Measurements from ENCODE around the gene IP6K3.

IP6K3 gene

GRCh38 chr6:33777398-33778388 is 31.0 kb upstream of the IP6K3 start:
- DNase-seq (ENCODE audit: low spot score): no peak

- DNase-seq (ENCODE audit: low spot score): no peak
These were observed 30.1 kb upstream of the IP6K3 start for GRCh38 chr6:33776764-33777163.

GRCh38 chr6:33776186-33776585 is 29.5 kb upstream of the IP6K3 start:
- DNase-seq (ENCODE audit: low spot score): no peak

- no peak for DNase-seq (ENCODE audit: low spot score)
These were observed 28.1 kb upstream of the IP6K3 start for GRCh38 chr6:33774774-33775173.

GRCh38 chr6:33772902-33773472 is 26.3 kb upstream of the IP6K3 start:
- DNase-seq (ENCODE audit: low spot score): no peak

DNA sequence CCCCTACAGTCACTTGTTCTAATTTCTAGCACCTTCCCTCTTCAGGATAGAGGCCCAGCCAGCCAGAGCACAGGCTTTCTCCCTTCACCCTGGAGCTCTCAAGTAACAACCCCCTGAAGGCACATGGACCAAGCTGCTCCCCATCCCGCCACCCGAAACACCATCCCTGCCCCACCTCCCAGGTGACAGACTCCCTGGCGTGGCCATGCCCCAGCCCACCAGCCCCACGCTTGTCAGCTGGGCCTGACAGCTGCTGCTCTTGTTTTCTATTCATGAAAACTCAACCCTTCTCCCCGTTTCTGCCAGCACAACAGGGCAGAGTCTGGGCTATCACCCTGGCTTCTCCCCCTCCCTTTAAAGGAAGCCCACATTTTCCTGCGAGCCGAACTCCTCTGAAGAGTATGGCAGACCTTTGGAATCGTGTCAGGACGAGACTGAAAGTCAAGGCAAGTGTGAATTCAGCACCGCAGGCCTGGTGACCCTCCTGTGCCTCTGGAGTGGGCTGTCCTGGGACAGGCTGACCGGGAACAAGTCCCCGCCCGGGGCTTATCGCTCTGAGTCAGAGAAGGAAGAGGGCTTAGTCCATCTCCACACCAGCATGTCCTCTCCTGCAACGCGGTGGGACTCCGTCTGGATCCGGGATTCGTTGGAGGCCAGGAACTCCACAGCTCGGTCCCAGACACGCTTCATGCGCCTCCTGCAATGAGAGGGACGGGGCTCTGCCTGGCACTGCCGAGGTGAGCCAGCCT is 25.6 kb upstream of the IP6K3 start:
- DNase-seq (ENCODE audit: low spot score): no peak

DNA sequence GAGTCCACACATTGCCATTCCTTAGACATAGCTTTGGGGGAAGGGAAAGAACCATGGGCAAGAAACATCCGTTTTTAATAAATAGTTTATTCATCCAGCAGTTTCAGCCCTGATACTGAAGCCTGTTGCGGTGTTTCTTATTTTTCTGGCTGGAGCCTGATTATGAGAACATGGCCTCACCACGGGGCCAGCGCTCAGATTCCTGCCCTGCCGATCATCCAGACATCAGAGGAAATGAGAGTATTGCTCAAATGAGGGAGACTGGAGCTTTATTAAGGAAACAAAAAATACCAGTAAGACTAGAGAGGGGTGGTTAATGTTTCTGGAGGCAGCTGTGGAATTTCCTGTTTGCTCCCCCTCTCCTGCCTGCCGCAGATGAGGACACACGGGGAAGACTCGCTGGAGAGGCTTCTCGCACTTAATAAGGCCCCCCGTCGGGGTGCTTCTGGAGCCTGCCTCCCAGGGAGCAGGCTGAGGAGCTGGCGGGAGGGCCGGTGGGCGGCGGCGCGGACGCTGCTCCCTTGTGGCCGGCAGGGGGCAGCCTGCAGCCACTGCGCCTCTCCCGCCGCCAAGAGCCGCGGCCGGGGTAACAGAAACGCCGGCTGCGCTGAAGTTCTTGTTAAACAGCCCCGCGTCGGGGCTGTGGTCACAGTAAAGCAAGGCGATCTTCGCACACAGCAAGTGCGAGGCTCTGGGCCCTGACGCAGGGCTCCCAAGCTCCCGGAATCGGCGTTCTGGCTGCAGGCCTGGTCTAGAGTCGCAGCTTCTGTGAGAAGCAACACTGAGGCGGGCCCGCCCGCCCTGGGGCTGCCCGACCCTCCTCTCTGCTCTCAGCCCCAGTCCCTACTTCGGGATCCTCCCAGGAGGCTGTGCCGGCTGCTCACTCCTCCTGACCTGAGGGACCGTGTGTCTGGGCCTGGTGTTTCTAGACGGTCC is 24.7 kb upstream of the IP6K3 start:
- DNase-seq (ENCODE audit: low spot score): peak; percentile 93

- DNase-seq (ENCODE audit: low spot score): no peak
These were observed 24.1 kb upstream of the IP6K3 start for GRCh38 chr6:33770833-33771145.

- DNase-seq (ENCODE audit: low spot score): no peak
These were observed 23.6 kb upstream of the IP6K3 start for GRCh38 chr6:33770124-33770832.

DNA sequence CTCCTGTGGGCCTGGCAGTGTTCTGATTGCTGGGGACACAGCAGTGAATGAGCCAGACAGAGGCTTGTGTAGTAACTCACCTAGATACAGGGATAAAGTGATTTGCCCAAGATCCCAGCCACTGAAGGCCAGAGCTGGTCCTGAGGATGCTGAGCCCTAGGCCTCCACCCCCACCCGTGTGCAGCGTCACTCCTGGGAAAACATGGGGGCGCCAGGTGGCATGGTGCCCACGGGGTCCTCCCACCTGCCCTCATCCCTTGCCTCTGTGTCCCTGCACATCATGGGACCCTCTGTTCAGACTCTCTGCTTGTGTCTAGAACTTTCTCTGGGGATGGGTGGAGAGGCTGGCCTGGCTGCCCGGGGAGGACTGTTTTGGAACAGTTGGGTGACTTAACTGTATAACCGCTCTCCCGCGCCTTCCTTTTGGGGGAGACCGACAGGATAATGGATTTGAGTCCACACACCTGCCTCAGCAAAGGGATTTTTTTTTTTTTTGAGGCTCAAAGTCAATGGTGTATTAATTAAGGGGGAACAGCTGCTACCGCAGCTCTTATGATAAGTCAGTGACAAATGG is 22.6 kb upstream of the IP6K3 start:
- DNase-seq (ENCODE audit: low spot score): no peak

- peak; percentile 84 for DNase-seq (ENCODE audit: low spot score)
These were observed 22.0 kb upstream of the IP6K3 start for GRCh38 chr6:33768644-33769120.

DNA sequence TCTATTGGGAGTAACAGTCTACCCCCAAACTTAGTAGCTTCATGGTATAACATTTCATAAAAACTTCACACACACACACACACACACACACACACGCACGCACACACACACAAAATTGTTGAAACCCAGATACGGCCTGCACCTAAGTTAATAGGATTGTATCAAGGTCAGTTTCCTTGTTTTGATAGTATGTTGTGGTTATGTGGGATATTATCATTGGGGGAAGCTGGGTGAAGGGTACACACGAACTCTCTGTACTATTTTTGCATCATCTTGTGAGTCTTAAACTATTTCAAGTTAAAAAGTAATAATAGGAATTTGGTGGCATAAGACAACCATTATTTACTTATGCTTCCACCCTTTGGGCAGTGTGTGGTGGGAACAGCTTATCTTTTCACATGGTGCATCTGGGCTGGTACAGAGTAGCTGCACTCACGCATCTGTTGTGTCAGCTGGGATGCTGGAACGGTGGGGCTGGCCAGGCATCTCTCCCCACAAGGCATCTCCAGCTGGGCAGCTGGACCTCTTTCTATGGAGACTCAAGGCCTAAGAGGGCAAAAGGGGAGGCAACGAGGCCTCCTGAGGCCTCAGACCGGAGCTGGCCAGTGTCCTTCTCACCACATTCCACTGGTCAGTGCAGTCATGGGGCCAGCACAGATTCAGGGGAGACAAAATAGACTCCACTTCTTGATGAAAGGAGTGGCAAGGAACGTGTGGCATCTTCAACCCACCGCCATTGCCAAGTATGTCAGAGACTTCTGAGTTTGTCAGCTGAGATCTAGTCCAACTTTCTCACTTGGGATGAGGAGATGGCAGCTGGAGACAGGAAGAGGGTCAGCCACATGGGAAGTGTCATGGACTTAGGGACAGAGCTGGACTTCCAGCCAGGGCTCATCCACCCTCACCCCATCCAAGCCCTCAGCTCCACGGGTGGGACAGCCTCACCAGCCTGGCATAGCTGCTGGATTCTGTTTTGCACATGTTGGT is 20.5 kb upstream of the IP6K3 start:
- DNase-seq (ENCODE audit: low spot score): no peak

- no peak for DNase-seq (ENCODE audit: low spot score)
These were observed 18.7 kb upstream of the IP6K3 start for GRCh38 chr6:33765368-33765767.

GRCh38 chr6:33764036-33764435 is 17.3 kb upstream of the IP6K3 start:
- no peak for DNase-seq (ENCODE audit: low spot score)

GRCh38 chr6:33763483-33763882 is 16.8 kb upstream of the IP6K3 start:
- DNase-seq (ENCODE audit: low spot score): no peak

GRCh38 chr6:33762713-33763112 is 16.0 kb upstream of the IP6K3 start:
- DNase-seq (ENCODE audit: low spot score): no peak

DNA sequence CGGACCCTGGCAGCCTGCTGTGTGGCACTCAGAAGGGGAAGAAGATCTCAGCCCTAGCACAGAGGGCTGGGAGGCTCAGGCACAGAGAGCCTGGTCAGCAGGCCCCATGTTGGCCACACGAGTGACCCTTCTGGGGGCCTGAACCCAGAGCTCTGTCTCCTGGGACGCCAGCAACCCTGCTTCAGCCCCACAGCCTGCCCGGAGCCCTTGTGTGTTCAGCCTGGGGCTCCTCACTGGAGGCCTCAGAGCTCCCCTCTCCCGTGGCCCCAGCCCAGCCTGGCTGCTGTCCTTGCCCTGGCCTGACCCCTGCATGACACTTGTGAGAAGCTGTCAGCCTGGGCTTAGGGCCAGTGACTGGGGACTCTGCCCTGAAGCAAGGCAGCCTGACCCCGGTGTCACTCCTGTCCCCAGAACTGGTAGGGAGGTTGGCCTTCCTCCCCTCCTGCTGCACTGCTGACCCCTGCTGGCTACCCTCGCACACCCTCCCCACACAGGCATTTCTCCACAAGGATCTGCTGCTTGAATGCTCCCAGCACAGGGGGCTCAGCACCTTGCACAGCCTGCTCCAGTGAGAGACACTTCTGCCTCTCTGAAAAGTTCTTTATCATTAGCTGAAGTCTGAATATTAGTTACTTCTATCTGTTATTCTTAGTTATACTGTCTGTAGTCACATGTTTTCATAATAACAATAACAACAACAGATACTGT is 15.4 kb upstream of the IP6K3 start:
- DNase-seq (ENCODE audit: low spot score): peak; percentile 81

GRCh38 chr6:33761581-33761921 is 14.8 kb upstream of the IP6K3 start:
- no peak for DNase-seq (ENCODE audit: low spot score)

Data from D341Med (cell line).